Stimulated activated CD8-positive, alpha-beta memory T cell treated with anti-CD3 and anti-CD28 coated beads, Interleukin-7, amount 100 ng/mL, for 48 hours (primary cell): Measurements from ENCODE around the gene PTPN22.

Source experiments
- DNase-seq, 2 donors: peaks; one replicate each; pipeline ENCODE4 v3.0.0-alpha.2; 2020; ENCODE audit warnings: low read depth in 1 of 2; ENCODE audit errors: extremely low read depth in 1 of 2

PTPN22 gene

DNA sequence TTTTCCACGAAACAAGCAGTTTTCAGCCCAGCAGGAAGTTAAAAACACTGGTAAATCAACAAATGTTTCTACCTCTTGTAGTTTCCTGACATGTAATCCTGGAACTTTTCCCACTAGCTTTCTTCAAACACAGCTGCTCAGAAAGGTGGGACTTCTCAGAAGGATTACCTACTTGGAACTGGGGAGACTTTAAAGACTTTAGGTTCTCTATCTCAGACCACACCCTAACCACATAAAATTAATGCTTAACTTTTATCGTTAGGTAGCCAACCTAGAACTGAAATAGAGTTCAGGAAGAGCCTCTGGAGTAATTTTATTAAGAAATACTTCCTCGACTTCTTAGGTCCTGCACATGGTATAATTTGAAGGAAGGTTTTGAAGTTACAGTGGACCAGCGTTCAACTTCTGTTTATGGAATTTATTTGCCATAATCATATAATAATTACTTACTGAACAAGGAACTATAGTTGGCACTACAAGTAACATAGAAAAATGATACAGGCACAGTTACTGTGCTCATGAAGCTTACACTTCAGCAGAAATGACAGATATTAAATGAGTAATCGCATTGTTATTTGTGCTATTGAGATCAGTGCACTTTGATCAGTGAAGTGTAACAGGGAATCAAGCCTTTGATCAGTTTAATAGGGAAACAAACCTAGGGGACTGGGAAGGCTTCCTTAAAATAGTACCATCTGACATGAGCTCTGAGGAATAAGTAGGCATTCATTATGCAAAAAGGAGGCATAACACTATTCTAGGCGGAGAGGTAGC is 16.1 kb upstream of the PTPN22 start, which contains the start of gene BCL2L15:
BCL2L15 (minus strand) TSS at position 180 of the 774 bp plus-strand sequence. CDS start 206 bp downstream, outside the sequence.
- no peak for DNase-seq

DNA sequence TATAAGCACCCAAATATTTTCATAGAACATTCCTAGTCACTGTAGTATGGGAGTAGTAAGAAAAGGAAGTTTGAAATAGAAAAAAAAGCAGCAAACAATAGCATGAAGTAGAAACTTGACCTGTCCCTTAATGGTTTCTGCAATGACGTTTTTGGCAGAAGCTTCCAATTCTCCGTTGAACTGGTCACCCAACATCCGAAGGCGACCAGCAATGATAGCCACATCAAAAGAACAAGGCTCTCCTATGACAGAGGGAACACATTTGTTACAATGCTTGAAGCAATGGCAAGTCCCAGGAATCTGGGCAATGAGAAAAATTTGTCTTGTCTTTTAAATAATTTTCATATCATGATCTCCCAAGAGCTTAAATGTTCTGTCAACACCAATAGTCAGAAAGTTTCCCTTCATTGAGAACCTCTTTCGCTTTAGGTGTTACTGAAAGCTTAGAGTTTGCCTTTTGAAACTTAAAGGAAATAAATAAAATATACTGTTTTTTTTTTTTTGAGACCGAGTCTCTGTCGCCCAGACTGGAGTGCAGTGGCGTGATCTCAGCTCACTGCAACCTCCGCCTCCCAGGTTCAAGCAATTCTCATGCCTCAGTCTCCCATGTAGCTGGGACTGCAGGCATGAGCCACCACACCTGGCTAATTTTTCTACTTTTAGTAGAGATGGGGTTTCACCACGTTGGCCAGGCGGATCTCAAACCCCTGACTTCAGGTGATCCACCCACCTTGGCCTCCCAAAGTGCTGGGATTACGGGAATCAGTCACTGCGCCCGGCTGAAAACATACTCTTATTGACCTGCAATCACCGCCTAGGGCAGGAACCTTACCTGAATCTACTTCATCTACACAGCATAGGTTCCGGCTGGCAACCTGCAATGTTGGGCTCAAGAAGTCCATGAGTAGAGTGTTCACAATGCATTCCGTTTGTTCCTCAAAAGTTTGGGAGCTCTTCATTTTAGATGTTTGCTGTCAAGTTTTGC is 15.2 kb upstream of the PTPN22 start:
- no peak for DNase-seq

DNA sequence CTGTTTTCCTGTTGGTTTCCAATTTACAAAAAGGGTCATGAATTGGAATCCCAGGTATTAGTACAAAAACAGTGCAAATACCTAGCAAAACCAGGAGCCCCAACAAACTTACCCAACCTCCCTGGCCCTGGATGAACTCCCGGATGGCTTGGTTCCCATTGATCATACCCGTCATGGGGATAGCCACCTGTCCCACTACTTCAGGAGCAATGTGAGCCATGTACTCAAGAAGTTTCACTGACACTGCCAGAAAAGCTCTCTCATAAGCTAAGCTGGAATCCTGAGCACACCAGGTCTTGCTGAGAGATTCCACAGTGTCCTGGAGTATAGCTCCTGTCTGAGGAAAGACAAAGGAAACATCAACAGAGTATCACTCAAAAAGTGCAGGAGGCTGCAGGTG is 10.1 kb upstream of the PTPN22 start:
- DNase-seq: no peak

DNA sequence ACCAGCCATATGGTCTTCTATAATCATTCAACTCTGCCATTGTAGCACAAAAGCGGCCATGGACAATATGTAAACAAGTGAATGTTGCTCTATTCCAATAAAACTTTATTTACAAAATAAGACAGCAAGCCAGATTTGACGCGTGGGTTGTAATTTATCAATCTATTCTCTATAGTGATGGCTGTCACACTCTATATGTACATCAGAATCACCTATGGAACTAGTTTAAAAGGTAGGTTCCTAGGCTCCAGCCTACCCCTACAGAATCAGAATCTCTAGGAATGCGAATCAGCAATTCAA is 8.2 kb upstream of the PTPN22 start:
- no peak for DNase-seq

DNA sequence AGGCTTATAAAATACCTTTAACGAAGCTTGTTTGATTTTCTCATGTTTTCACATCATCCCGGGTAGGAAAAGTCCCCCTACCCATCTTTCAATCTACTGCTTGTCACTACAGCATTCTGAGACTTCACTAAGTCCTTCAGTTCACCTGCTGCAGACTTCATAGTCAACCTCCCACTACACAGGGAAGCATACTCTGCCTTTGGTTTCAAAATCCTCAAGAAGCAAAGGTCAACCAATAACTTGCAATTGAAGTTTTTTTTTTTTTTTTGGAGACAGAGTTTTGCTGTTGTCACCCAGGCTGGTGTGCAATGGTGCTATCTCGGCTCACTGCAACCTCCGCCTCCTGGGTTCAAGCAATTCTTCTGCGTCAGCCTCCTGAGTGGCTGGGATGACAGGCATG is 4.7 kb upstream of the PTPN22 start:
- DNase-seq: no peak

DNA sequence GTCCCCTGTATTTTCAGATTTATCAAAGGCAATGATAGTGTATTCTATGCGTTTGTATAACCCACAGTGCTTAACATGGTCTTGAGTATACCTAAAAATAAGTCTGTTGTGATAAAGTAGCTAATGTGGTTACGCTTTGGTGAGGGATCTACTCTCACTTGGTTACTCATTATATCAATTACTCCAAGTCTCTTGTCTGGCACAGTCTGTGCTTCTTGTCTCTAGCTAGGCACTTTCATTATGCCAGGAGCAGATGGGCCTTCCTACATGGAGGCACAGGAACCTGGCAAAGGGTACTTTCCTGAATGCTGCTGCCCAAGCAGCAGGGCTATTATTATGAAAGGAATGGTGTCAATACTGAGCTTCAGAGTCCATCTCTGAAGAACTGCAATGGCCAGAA is 4.2 kb upstream of the PTPN22 start:
- no peak for DNase-seq

DNA sequence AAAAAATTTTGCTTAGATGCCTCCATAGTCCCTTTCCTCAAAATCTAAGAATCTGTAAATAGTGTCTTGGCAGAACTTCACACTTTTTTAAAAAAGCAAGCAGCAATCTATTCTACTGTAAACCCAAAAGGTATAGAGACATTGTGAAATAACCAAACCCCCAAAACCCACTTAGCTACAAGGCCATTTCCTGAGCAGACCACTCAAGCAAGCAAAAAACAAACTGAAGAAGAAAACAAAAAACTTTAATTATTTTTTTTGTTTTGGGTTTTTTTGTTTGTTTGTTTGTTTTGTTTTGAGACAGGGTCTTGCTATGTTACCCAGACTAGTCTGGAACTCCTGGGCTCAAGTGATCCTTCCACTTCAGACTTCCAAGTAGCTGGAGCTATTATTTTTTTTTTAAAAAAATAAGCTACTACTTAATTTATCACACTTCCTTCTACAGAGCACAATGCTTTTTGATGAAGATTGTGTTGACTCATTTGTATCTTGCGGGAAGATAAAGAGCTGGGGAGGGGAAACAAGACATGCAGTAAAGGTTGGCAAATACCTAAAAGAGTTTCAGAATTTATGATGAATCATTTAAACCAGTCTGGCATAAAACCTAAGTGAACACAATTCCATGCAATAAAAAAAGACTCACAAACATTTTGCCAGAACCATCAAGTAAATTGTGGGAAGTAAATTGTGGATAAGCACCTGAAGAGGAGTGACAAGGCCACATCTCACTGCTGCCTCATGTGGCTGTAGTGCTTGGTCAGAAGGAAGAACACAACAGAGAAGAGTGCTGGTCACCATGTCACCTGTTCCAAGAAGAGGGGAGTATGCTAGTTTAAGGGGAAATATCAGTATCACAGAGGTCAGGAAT is 2.7 kb upstream of the PTPN22 start:
- no peak for DNase-seq

DNA sequence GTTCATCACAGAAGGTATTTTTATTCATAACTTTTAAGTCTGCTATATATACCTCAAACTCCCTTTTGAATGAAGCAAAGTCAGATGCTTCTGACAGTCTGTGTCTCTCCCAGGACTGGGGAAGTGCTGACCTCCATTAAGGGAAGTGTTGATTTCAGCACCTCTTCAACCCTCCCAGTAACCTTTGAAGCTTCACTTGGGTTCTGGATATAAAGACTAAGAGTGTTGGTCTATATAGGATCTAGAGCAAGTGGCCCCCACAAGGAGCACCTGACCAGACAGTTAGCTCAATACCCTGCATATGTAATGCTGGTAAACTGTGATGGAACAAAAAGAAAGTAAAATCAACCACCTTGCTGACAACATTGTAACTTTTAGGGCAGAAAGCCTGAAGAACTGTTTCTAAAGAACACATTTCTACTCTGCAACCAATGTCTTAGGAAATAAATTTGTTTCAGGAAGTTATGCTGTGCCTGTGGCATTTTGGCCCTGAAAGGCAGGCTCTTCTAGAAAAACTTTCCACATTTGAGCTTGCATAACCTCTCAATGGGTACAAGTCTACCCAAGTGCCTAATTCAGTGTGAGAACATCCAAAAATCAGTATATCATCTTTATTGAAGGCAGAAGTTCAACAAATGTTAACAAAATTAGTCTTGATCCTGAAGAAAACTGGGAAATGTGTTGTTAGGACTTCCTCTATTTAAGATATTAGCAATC is 865 bp upstream of the PTPN22 start:
- DNase-seq: no peak

DNA sequence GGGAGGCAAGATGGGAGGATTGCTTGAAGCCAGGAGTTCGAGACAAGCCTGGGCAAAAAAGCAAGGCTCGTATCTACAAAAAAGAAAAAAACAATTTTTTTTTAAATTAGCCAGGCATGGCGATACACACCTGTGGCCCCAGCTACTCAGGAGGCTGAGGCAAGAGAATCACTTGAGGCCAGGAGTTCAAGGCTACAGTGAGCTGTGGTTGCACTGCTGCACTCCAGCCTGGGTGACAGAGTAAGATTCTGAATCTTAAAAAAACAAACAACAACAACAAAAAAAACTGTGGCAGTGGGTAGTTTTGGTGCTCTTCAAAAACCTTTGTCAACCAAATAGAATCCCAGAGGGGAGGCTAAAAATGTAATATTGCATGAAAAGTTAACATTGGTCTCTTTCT is 734 bp downstream of the PTPN22 start:
- DNase-seq: no peak

DNA sequence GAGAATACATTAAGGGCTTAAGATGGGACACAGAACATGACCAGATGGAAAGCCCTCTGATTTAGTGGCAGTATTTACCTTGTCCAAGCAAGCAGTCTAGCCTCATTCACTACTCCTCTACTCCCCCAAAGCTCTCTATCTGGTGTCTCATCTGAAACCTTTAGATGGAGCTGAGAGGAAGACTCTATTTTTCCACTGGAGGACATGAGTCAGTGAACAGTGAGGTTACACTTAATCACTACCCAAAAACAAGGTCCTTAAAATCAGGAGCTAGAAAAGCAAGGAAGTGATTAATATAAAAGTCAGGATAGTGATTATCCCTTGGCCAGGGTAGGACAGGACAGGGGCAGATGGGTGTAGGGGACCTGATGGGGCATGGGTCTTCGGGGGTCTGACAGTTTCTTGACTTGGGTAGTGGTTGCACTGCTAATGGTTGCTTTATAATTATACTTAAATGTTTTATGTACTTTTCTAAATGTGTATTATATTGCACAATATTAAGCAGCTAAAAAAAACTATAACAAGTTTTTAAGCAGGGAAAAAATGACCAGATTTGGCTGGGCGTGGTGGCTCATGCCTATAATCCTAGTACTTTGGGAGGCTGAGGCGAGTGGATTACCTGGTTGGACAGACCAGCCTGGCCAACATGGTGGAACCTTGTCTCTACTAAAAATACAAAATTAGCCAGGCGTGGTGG is 3.0 kb downstream of the PTPN22 start:
- DNase-seq: no peak

DNA sequence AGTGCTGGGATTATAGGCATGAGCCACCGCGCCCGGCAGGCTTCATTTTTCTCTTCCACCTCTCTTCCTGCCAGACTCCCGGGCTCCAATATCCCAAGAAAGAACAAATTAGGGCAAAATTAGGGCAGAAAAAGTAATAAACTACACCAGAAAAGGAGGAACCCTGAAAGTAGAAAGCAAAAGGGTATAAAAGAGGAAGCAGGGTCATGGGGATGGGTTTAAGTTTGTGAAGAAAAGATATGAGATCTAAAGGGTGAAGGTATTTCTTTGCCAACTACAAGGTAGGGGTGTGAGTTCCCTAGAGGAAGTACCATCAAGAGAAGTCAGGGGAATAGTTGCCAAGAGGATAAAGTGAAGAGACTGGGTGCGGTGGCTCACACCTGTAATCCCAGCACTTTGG is 9.9 kb downstream of the PTPN22 start:
- DNase-seq: no peak

DNA sequence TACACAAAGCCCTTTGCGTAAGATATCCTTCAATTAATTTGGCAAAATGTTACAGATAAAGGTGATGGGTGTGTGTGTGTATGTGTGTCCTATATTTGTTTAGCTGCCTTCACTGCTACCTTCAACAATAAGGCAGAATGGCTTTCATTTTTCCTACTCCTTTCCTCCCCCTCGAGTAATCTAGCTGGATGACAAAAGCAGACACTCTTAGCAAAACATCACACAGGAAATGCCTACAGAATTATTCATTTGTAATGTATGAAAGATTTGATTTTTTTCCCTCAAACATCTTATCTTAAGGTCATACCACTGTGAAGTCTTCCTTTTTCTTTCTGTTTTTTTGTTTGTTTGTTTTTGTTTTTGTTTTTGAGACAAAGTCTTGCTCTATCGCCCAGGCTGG is 10.6 kb downstream of the PTPN22 start:
- DNase-seq: no peak

DNA sequence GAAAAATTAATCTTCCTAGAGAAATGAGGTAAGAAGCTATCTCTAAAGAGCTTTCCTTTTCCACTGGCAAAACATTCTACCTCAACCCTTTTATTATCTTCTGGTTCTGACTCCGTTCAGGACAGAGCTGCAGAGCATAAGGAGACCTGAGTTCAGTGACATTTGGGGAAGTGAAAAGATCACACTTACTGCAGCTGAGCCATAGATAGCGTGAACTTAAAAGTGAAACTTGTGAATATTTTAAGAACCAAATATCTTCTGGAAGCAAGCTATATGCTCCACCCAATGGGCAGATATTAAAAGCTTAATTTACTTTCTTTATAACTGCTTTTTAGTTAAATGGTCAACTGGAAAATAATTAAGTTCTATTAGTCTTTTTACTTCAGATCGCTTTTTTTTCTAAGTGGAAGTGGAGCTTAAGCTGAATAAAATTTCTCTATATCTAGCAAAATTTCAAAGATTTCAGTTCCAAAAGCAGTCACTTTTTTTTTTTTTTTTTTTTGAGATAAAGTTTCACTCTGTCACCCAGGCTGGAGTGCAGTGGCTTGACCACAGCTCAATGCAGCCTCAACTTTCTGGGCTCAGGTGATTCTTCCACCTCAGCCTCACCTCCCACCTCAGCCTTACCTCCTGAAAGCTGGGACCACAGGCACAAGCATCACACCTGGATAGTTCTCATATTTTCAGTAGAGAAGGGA is 11.9 kb downstream of the PTPN22 start:
- no peak for DNase-seq

DNA sequence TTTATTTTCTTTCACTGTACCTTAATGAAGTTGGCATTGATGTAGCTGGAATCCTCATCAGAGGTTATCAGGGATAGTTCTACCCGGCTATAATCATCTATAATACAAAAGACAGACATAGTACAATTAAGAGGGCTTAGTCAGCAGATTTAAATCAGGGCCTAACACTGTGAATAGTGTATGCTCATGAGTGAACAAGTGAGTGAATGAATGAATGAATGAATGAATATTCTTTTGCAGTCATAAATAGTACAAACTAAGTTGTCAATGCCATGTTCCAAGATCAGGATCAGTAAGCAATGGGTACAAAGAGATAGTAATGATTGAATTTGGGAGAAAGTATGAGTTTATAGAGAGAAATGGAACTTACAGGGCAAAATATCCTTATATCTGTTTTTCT is 12.5 kb downstream of the PTPN22 start:
- no peak for DNase-seq

DNA sequence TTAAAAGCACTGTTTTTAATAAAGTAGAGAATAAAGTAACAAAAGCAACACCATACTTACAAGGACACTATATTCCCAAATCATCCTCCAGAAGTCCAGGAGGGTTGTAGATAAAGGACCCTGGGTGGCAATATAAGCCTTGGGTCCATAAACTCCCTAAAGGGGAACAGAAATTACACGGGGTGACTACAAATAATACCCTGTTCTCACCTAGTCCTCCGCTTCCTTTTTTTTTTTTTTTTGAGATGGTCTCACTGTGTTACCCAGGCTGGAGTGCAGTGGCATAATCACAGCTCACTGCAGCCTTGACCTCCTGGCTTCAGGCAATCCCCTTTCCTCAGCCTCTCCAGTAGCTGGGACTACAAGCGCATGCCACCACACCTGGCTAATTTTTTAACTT is 13.1 kb downstream of the PTPN22 start:
- DNase-seq: no peak

DNA sequence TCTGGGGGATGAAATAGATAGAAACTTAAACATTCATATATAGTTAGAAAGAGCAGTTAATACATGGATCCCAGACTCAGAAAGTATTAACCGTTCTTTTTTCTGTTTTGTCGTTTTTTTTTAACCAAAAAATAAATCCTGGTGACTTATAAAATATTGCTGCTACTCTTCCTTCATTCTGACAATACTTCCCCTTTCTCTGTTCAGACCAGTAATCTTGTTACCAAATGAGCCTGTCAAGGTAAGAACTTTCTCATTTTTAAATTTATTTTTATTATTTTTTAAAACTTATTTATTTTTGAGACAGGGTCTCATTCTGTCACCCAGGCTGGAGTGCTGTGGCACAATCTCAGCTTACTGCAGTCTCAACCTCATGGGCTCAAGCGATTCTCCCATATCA is 13.7 kb downstream of the PTPN22 start:
- DNase-seq: no peak

DNA sequence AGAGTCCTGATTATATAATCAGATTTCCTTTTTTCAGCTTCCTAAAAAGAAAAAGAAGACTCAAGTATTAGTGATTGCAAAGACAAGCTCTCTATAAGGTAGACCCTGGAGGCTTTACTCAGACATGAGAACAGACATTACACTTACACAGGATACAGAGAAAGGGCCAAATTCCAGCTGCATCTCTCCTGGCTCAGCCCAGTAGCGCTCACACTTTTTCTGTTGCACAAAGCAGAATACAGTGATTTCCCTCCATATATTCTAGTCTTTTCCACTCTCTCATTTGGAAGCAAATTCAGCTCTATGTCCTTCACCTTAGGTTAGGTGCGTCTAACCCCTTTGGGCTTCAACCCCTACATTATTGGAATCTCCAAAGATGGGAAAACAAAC is 15.1 kb downstream of the PTPN22 start:
- DNase-seq: no peak

DNA sequence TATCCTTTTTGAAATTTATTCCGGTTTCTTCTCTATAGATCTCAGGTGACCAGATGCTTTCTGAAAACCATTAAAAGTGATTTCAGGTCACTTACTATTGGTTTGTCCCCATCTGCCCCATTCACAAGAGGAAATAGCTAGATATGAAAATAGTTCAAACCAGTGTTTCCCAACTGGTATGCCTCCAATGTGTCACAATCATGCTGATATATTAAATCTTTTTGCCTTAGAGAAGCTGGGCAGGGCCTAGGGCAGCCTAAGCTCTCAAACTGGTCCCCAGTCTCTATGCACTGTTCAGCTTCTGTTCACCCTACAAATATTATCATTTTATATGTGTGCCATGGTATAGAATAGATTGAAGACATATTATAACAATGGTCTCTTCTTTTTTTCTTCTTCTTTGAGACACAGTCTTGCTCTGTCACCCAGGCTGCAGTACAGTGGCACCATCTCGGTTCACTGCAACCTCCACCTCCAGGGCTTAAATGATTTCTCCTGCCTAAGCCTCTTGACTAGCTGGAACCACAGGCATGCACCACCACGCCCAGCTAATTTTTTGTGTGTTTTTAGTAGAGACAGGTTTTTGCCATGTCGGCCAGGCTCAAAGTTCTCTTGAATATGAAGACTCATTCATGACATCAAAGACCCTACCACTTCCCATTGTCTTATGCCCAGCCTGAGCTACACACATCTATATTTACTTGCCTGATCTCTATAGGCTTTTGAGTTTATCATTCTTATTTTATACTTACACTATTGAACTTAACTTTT is 15.7 kb downstream of the PTPN22 start:
- DNase-seq: no peak

DNA sequence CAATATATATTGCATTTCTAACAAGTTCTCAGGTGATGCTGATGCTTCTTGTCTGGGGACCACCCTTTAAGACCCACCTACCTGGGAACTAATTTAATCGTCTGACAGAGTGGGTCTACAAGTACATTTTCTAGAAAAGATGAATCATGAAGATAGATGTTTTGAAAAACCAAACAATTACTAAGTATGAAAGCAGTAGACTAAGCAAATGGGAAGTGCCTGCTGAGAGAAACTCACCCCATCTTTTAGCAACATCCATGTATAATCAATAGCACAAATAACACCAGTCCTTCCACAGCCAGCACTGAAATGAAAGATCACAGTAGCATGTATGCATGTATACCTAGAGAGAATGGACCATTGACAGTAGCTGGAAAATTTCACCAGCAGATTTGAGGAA is 17.3 kb downstream of the PTPN22 start:
- no peak for DNase-seq
